GM18505 (cell line): Measurements from ENCODE around the gene CDKN2B-AS1.
A peak's percentile ranks its signal among the peaks of the same experiment; 100 is the strongest.

ENCODE experiments used
- ATAC-seq: cut with Tn5 transposase; IDR thresholded peaks from one replicate; pipeline ENCODE4 v1.9.1; 2021; ENCODE audit not compliant: unreplicated experiment
- POLR2A ChIP-seq: IDR thresholded peaks from 4 replicates; pipeline ENCODE4 v1.6.1; 2011; ENCODE audit warnings: borderline replicate concordance; ENCODE audit not compliant: insufficient read depth, insufficient read length; ENCODE audit errors: extremely low read depth

Gene CDKN2B-AS1

DNA sequence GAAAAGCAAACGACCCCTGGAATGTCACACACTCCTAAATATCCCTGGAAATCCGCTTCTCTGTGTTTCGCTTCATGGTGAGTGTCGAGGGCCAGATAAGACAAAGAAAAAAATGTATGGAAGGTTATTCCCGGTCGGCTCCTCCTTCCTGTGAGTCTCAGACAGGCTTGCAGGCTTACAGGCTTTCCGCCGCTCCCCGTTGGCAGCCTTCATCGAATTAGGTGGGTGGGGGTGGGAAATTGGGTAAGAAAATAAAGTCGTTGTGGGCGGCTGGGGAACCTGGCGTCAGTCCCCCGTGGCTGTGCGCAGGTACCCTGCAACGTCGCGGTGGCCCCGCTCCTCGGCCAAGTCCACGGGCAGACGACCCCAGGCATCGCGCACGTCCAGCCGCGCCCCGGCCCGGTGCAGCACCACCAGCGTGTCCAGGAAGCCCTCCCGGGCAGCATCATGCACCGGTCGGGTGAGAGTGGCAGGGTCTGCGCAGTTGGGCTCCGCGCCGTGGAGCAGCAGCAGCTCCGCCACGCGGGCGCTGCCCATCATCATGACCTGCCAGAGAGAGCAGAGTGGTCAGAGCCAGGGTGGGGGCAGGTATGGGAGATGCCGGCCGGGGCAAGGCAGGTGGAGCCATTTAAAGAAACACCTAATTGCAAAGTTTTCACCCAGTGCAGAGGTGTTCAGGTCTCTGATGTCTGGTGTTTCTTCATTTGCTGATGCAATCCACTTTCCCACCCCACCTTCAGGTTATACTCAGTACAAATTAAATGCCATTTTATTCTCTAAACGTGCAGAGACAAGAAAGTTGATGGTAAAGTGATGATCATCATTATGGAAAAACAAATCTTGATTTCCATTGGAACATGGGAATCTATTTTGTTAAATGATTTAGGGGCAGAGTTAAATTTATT is 11.4 kb downstream of the CDKN2B-AS1 start:
- no peak for ATAC-seq

GRCh38 chr9:22008384-22008716 is 13.8 kb downstream of the CDKN2B-AS1 start:
- no peak for TF ChIP-seq POLR2A
- no peak for ATAC-seq

More for the DNA sequence above, 11.4 kb downstream of the CDKN2B-AS1 start:
- TF ChIP-seq POLR2A, result no peak

DNA sequence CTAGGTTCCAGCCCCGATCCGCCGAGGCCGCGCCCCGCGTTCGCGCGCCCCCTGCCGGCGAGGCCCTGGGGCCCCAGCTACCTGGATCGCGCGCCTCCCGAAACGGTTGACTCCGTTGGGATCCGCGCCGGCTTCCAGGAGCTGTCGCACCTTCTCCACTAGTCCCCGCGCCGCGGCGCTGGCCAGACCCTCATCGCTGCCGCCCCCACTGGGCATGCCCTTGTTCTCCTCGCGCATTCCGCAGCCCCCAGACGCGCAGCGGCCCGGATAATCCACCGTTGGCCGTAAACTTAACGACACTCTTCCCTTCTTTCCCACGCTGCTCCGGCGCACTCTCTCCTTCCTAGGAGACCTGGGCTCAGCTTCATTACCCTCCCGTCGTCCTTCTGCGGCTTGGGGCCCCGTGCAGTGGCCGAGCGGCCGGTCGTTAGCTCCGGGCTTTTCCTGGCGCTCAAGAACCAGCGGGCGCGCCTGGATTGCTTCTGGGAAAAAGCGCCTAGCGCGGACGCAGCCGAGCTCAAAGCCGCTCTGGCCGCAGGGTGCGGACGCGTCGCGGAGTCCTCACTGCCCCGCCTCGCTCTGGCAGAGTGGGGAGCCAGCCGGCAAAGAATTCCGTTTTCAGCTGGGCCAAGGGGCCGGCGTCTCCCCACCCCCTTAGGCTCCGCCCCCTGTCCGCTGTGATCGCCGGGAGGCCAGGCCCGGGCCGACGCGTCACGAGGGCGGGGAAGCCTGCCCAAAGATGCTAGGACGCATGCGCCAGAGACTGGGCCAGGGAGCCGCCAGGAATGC is 14.3 kb downstream of the CDKN2B-AS1 start, which contains the start of gene CDKN2B:
Gene CDKN2B, minus strand, starts transcription at position 589 of the 789 bp plus-strand sequence. Its CDS starts 352 bp downstream, at position 237.
- ATAC-seq, result peak; percentile 91

DNA sequence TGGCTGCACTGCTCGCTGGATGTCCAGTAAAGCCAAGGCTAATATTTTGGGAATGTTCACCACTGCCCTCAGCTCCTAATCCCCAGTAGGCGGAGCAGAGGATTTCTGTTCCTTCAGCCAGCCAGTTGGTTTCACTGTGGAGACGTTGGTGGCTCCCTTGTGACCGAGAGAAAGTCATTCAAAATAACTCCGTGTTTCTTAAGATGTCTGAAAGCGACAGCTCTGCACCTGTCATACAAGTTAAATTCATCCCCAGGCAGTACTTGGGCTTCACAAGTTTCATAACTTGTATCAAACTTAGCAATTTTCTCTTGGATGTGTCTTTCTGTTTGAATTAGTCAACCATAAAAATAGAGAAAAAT is 14.9 kb downstream of the CDKN2B-AS1 start:
- peak; percentile 25 for ATAC-seq
- TF ChIP-seq POLR2A, result no peak

More for the DNA sequence above, 14.3 kb downstream of the CDKN2B-AS1 start, which contains the start of gene CDKN2B:
- TF ChIP-seq POLR2A, result peak; percentile 55

- no peak for TF ChIP-seq POLR2A
- no peak for ATAC-seq
These were observed 16.5 kb downstream of the CDKN2B-AS1 start for GRCh38 chr9:22010866-22011625.

DNA sequence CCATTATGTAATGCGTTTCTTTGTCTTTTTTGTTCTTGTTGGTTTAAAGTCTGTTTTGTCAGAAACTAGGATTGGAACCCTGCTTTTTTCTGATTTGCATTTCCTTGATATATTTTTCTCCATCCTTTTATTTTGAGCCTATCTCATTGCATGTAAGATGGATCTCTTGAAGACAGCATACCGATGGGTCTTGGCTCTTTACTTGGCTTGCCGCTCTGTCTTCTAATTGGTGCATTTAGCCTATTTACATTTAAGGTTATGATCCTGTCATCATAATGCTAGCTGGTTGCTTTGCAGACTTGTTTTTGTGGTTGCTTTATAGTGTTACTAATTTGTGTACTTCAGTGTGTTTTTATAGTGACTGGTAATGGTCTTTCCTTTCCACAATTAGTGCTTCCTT is 27.8 kb downstream of the CDKN2B-AS1 start:
- TF ChIP-seq POLR2A, result no peak
- no peak for ATAC-seq

DNA sequence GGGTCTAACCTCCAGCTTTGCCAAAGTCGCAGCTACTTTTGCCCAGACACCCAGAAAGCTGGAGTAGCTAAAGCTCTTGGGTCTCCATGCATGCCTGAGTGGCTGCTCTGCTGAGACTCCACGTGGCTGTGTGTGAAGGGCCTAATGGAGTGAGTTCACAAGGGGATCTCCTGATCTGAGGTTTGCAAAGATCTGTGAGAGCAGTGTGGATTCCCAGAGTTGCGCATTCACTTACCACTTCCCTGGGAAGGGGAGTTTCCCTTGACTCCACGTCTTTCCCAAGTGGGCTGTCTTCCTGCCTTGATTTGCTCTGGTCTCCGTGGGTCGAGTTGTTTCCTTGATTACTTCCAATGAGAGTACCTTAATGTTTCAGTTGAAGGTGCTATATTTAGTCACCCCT is 32.1 kb downstream of the CDKN2B-AS1 start:
- ATAC-seq, result no peak
- TF ChIP-seq POLR2A, result no peak

- no peak for TF ChIP-seq POLR2A
- no peak for ATAC-seq
These were observed 33.8 kb downstream of the CDKN2B-AS1 start for GRCh38 chr9:22028394-22028793.

DNA sequence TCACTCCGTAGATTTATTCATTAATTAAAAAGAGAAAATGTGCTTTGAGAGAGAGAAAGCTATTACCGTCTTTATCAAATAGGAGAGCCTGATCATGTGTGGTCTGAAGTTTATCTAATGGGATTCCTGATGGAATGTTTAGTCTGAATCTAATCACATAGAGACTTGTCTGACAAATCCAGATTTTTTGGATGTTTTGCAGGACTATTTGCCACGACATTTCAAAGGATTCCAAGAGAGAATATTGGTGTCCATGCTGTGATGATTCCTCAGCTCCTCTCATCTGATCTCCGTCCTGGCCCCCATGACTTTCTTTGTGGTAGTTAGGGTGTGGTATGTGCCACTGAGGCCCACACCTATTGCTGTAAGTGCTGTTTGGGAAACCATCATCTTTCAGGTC is 34.6 kb downstream of the CDKN2B-AS1 start:
- no peak for TF ChIP-seq POLR2A
- ATAC-seq, result no peak

DNA sequence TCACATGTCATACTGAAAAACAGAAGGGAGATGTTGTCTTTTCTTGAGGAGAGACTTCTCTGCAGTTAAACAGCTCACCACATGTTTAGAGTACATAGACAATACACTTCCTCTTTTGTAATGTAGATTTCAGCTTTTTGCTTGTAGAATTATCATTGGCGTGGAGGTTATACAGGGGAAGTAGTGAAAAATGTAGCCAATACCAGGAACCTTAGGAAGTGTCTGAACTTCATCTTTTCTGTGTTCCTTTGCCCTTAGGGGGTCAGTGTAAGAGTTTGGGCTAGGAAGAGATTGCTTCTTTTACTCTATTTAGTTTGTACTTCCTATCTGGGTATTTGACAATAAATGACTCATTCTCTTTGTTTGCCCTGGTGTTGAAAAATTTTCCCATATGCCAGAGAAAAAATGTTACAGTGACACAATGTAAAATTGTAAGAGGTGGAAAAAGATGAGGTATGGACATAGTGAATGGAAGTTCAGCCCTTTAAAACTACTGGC is 35.6 kb downstream of the CDKN2B-AS1 start:
- ATAC-seq, result peak; percentile 80
- no peak for TF ChIP-seq POLR2A

GRCh38 chr9:22031655-22032411 is 37.2 kb downstream of the CDKN2B-AS1 start:
- no peak for TF ChIP-seq POLR2A
- no peak for ATAC-seq

DNA sequence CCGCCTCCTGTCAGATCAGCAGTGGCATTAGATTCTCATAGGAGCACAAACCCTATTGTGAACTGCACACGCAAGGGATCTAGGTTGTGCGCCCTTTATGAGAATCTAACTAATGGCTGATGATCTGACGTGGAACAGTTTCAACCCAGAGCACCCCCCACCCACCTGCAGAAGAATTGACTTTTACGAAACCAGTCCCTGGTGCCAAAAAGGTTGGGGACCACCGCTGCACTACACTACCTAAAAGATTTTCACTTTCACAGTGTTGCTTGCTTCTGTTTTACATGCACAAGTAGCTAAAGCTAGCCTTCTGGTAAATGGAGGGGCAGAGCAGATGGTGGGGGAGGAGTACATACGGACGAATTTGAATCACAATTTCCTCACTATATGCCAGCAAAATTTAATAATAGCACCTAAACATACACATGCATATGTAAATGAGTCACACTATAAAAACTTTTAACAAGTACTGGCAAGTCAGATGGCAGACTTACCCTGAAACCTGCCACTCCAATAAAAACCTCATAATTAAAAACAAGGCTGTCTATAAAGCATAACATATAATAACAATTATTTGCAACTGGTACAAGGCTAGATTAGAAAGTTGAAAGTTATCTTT is 38.5 kb downstream of the CDKN2B-AS1 start:
- no peak for TF ChIP-seq POLR2A

More for the DNA sequence above, 38.5 kb downstream of the CDKN2B-AS1 start:
- ATAC-seq, result no peak
